ENCODE measurements around the gene CLIP2.

DNA sequence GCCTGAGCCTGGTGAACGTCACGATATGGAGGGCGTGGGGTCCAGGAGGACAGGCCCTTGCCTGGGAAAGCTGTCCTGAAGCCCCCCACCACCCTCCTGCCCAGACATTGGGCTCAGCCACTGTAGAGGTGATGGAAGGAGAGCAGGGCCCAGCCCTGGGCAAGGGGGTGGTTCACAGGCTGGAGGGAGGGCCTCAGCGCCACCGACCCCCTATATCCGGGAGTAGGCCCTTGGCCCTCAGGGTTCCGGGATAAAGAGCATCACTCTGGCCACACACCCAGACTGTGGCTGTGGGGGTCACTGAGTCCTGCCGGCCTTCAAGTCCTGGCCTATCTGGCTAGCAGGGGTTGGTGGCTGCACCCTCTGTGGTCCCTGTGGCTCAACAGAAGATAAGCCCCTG lies 109.2 kb downstream of the CLIP2 start:
- TF ChIP-seq POLR2A (IDR thresholded peaks at IDR 0.05; ENCODE audit: low read length) (no peak), GATA1 (IDR thresholded peaks at IDR 0.05; ENCODE audit: low read depth, low read length) (no peak)
